H1 (cell line): ENCODE data around the gene TTC39A.
"Not testable (repeated sequence)": the region's sequence is repeated elsewhere in the genome, so short reads cannot be mapped to it uniquely, and the experiment has no call there.

Experiments used
- CTCF ChIP-seq, 3 experiments: IDR thresholded peaks; 1 replicate in 2 of 3; 2 replicates in 1 of 3; pipeline versions ENCODE4 v1.5.1 to v1.6.1; 2011; ENCODE audit warnings: low read length in 3 of 3, mild to moderate bottlenecking in 3 of 3, inconsistent platforms in 2 of 3, low read depth in 1 of 3, moderate library complexity in 1 of 3; ENCODE audit not compliant: insufficient read depth in 1 of 3; ENCODE audit errors: control extremely low read depth in 1 of 3
- EP300 ChIP-seq, 2 experiments: IDR thresholded peaks; 1 replicate in 1 of 2; 2 replicates in 1 of 2; pipeline ENCODE4 v1.6.1; 2011 to 2012; ENCODE audit warnings: low read depth in 2 of 2, low read length in 2 of 2, mild to moderate bottlenecking in 2 of 2, borderline replicate concordance in 1 of 2, inconsistent platforms in 1 of 2, moderate library complexity in 1 of 2
- JUND ChIP-seq: IDR thresholded peaks from 2 replicates; pipeline ENCODE4 v1.6.1; 2011; ENCODE audit warnings: mild to moderate bottlenecking, improper control_type of control experiment, low read length
- POLR2A ChIP-seq, 2 experiments: IDR thresholded peaks; 1 replicate in 1 of 2; 2 replicates in 1 of 2; pipeline ENCODE4 v1.6.1; 2011; ENCODE audit warnings: low read depth in 2 of 2, low read length in 2 of 2, mild to moderate bottlenecking in 2 of 2; ENCODE audit errors: control extremely low read depth in 1 of 2
- POLR2AphosphoS5 ChIP-seq: IDR thresholded peaks from 2 replicates; pipeline ENCODE4 v1.6.1; 2011; ENCODE audit warnings: low read depth, low read length
- RAD21 ChIP-seq, 2 experiments: IDR thresholded peaks in 1 of 2; conservative IDR thresholded peaks in 1 of 2; 2 replicates each; pipeline ENCODE4 v1.6.1; 2011; ENCODE audit warnings: low read depth in 2 of 2, low read length in 2 of 2, improper control_type of control experiment in 1 of 2, inconsistent platforms in 1 of 2, mild to moderate bottlenecking in 1 of 2, moderate library complexity in 1 of 2
- TAF1 ChIP-seq: IDR thresholded peaks from 2 replicates; pipeline ENCODE4 v1.6.1; 2011; ENCODE audit warnings: mild to moderate bottlenecking, low read depth, low read length
- TAF7 ChIP-seq: optimal IDR thresholded peaks from 2 replicates; pipeline ENCODE3; 2011; ENCODE audit warnings: low read depth, mild to moderate bottlenecking, inconsistent platforms, low read length, moderate library complexity, borderline replicate concordance
- TBP ChIP-seq: IDR thresholded peaks from 2 replicates; pipeline ENCODE4 v1.6.1; 2011; ENCODE audit warnings: low read depth, low read length, improper control_type of control experiment
- USF2 ChIP-seq: IDR thresholded peaks from 2 replicates; pipeline ENCODE4 v1.6.1; 2011; ENCODE audit warnings: low read length, improper control_type of control experiment
- TF ChIP-seq, protein P1 (sequence below): IDR thresholded peaks from 2 replicates; pipeline ENCODE4 v1.6.1; 2012; ENCODE audit warnings: inconsistent platforms

- not testable (repeated sequence) for TF ChIP-seq TAF1; USF2; TBP; CTCF (IDR thresholded peaks at IDR 0.05; ENCODE audit: control extremely low read depth in 1 of 3, insufficient read depth in 1 of 3, low read depth in 1 of 3, low read length in 3 of 3); POLR2AphosphoS5; POLR2A (IDR thresholded peaks at IDR 0.05; ENCODE audit: control extremely low read depth in 1 of 2, low read depth in 2 of 2, low read length in 2 of 2); EP300 (IDR thresholded peaks at IDR 0.05; ENCODE audit: borderline replicate concordance in 1 of 2, low read depth in 2 of 2, low read length in 2 of 2); RAD21 (IDR thresholded peaks at IDR 0.05 in 1 of 2, conservative IDR thresholded peaks at IDR 0.05 in 1 of 2; ENCODE audit: low read depth in 2 of 2, low read length in 2 of 2); TAF7; JUND
- TF ChIP-seq, protein P1, sequence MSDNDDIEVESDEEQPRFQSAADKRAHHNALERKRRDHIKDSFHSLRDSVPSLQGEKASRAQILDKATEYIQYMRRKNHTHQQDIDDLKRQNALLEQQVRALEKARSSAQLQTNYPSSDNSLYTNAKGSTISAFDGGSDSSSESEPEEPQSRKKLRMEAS: not testable (repeated sequence)
Observed at GRCh38 chr1:51251165-51251564, 79.2 kb downstream of the TTC39A start.
